ENCODE measurements around the gene RBMS3.

- TF ChIP-seq SIN3A (IDR thresholded peaks at IDR 0.05; ENCODE audit: low read depth), result no peak
- TF ChIP-seq REST (IDR thresholded peaks at IDR 0.05; ENCODE audit: low read depth), result no peak
- no peak for TF ChIP-seq EZH2phosphoT487 (IDR thresholded peaks at IDR 0.05; ENCODE audit: borderline replicate concordance)
- no peak for TF ChIP-seq POLR2A (IDR thresholded peaks at IDR 0.05; ENCODE audit: borderline replicate concordance, extremely low read depth, insufficient read depth, insufficient read length)
Measured at GRCh38 chr3:29896856-29897255, 616.0 kb downstream of the RBMS3 start.

Data from HCT116 (cell line).